GM19023 (cell line): ENCODE measurements around the gene CCND1.

Experiments
- ATAC-seq: cut with Tn5 transposase; IDR thresholded peaks from one replicate; pipeline ENCODE4 v1.9.1; 2021; ENCODE audit warnings: mild to moderate bottlenecking, moderate library complexity; ENCODE audit not compliant: unreplicated experiment

The CCND1 gene

GRCh38 chr11:69651834-69652620, 11.1 kb downstream of the CCND1 start:
- no peak for ATAC-seq

GRCh38 chr11:69652999-69653398, 12.0 kb downstream of the CCND1 start:
- ATAC-seq = no peak

GRCh38 chr11:69653406-69653960, 12.5 kb downstream of the CCND1 start:
- no peak for ATAC-seq

- no peak for ATAC-seq
Measured at GRCh38 chr11:69654001-69654659, 13.2 kb downstream of the CCND1 start.

GRCh38 chr11:69654660-69655478, 13.9 kb downstream of the CCND1 start:
- no peak for ATAC-seq

GRCh38 chr11:69655479-69656428, 14.8 kb downstream of the CCND1 start:
- no peak for ATAC-seq

- no peak for ATAC-seq
Measured at GRCh38 chr11:69656536-69657455, 15.8 kb downstream of the CCND1 start.

GRCh38 chr11:69657456-69657910, 16.5 kb downstream of the CCND1 start:
- no peak for ATAC-seq

- no peak for ATAC-seq
Measured at GRCh38 chr11:69657911-69658625, 17.1 kb downstream of the CCND1 start.

GRCh38 chr11:69658626-69659450, 17.9 kb downstream of the CCND1 start:
- ATAC-seq = no peak

GRCh38 chr11:69659591-69659990, 18.6 kb downstream of the CCND1 start:
- ATAC-seq = no peak

GRCh38 chr11:69660001-69660500, 19.1 kb downstream of the CCND1 start:
- ATAC-seq = no peak

- ATAC-seq = no peak
Measured at GRCh38 chr11:69661413-69661715, 20.4 kb downstream of the CCND1 start.

- ATAC-seq = no peak
Measured at GRCh38 chr11:69662021-69662698, 21.2 kb downstream of the CCND1 start.

GRCh38 chr11:69662806-69663205, 21.9 kb downstream of the CCND1 start:
- ATAC-seq = no peak

- no peak for ATAC-seq
Measured at GRCh38 chr11:69663326-69663725, 22.4 kb downstream of the CCND1 start.
